Parathyroid adenoma (tissue), 2 donors: ENCODE results near the gene NAA40.

Experiments
- H2AFZ ChIP-seq: fragments of 300-600 bp; sonication (generic); one replicate; pipeline ENCODE4 v1.7.0; 2017; ENCODE audit warnings: antibody characterized with exemption, mild to moderate bottlenecking
- H3K27ac ChIP-seq: fragments of 300-600 bp; sonication (generic); one replicate; pipeline ENCODE4 v1.7.0; 2017
- H3K27me3 ChIP-seq: fragments of 300-600 bp; sonication (generic); one replicate; pipeline ENCODE4 v1.7.0; 2017; ENCODE audit warnings: low read length; ENCODE audit not compliant: control insufficient read depth, insufficient read depth
- H3K36me3 ChIP-seq: fragments of 300-600 bp; sonication (generic); one replicate; pipeline ENCODE4 v1.7.0; 2017; ENCODE audit warnings: low read length; ENCODE audit not compliant: control insufficient read depth, insufficient read depth
- H3K4me1 ChIP-seq: fragments of 300-600 bp; sonication (generic); one replicate; pipeline ENCODE4 v1.7.0; 2017; ENCODE audit warnings: control low read depth
- H3K4me2 ChIP-seq: fragments of 300-600 bp; sonication (generic); one replicate; pipeline ENCODE4 v1.7.0; 2017; ENCODE audit warnings: low read length
- H3K4me3 ChIP-seq: fragments of 300-600 bp; sonication (generic); one replicate; pipeline ENCODE4 v1.7.0; 2017; ENCODE audit warnings: low read depth, low read length
- H3K79me2 ChIP-seq: fragments of 300-600 bp; sonication (generic); one replicate; pipeline ENCODE4 v1.7.0; 2017; ENCODE audit warnings: control low read depth
- H3K9ac ChIP-seq: fragments of 300-600 bp; sonication (generic); one replicate; pipeline ENCODE4 v1.7.0; 2017; ENCODE audit warnings: mild to moderate bottlenecking
- H3K9me3 ChIP-seq: fragments of 300-600 bp; sonication (generic); one replicate; pipeline ENCODE4 v1.7.0; 2017; ENCODE audit warnings: low read length; ENCODE audit not compliant: control insufficient read depth
- TF ChIP-seq, protein P1 (sequence below): fragments of 300-600 bp; sonication (generic); IDR thresholded peaks from one replicate; pipeline ENCODE4 v1.7.0; 2017; ENCODE audit warnings: antibody characterized with exemption, mild to moderate bottlenecking
- donor health status: primary hyperparathyroidism.

The NAA40 gene

DNA sequence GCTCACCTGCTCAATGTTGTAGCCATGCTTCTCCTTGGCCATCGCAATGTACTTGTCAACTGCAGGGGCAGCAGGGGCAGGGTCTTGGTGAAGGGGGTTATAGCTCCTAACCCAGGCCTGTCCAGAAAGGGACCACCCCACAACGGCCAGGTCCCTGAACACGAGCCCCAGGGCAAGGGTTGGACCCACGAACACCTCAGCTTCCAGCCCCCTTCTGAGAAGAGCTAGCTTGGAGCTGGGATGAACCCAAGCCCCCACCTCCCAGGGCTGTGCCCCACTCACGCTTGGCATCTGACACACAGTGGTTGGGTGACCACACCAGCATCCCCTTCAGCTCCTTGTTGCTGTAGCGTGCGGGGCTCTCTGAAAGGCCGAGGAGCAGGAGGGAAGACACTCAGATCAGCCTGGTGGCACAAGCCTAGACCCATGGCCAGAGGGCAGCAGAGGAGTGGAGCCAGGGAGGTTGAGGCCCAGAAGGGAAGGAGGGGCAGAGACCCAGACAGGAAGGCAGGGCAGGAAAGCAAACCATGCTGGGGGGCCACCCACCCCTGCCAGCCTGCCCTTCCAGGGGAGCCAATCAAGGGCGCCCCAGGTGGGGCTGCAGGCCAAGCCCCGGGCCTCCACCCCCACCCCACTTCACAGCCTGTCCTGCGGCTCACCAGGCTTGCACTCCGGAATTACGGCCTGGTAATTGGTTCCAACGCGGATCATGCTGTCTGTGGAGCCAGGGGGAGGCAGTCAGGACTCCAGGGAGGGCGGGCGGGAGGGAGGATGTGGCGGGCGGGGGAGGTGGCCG is 23.7 kb upstream of the NAA40 start:
- Histone ChIP-seq H3K9ac (no peak overlapping the region), H3K79me2 (no peaks in the 10 kb centered on the region), H3K27me3 (no peaks in the 10 kb centered on the region), H3K36me3 (no peaks in the 10 kb centered on the region), H3K27ac (no peak overlapping the region), H2AFZ (no peak overlapping the region), H3K4me2 (no peak overlapping the region), H3K9me3 (no peaks in the 10 kb centered on the region), H3K4me1 (peaks cover 7% of the 10 kb centered on the region), H3K4me3 (no peak overlapping the region)
- TF ChIP-seq, protein P1, sequence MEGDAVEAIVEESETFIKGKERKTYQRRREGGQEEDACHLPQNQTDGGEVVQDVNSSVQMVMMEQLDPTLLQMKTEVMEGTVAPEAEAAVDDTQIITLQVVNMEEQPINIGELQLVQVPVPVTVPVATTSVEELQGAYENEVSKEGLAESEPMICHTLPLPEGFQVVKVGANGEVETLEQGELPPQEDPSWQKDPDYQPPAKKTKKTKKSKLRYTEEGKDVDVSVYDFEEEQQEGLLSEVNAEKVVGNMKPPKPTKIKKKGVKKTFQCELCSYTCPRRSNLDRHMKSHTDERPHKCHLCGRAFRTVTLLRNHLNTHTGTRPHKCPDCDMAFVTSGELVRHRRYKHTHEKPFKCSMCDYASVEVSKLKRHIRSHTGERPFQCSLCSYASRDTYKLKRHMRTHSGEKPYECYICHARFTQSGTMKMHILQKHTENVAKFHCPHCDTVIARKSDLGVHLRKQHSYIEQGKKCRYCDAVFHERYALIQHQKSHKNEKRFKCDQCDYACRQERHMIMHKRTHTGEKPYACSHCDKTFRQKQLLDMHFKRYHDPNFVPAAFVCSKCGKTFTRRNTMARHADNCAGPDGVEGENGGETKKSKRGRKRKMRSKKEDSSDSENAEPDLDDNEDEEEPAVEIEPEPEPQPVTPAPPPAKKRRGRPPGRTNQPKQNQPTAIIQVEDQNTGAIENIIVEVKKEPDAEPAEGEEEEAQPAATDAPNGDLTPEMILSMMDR, result no peak

- peaks cover 9% of the 10 kb centered on the region for H3K4me1 ChIP-seq
- no peak overlapping the region for H3K27ac ChIP-seq
- H3K79me2 ChIP-seq, result no peaks in the 10 kb centered on the region
- peak overlapping the region; percentile 34 for H3K4me3 ChIP-seq
- H3K36me3 ChIP-seq, result no peaks in the 10 kb centered on the region
- TF ChIP-seq, protein P1, result peak; percentile 24
- H3K9me3 ChIP-seq, result no peaks in the 10 kb centered on the region
- H3K9ac ChIP-seq, result no peak overlapping the region
- peak overlapping the region; percentile 50 for H2AFZ ChIP-seq
- no peaks in the 10 kb centered on the region for H3K27me3 ChIP-seq
- peak overlapping the region; percentile 61 for H3K4me2 ChIP-seq
Measured at GRCh38 chr11:63915961-63916836, 22.6 kb upstream of the NAA40 start.

- H3K9ac ChIP-seq, result no peak within 1 kb of the TSS
- no peaks in the 10 kb centered on the region for H3K27me3 ChIP-seq
- peaks cover 9% of the 10 kb centered on the region for H3K4me1 ChIP-seq
- H3K4me2 ChIP-seq, result peak within 1 kb of the TSS; percentile 76
- H3K27ac ChIP-seq, result peak within 1 kb of the TSS; percentile 99
- H3K36me3 ChIP-seq, result no peaks in the 10 kb centered on the region
- peak within 1 kb of the TSS; percentile 64 for H2AFZ ChIP-seq
- H3K79me2 ChIP-seq, result no peaks in the 10 kb centered on the region
- no peaks in the 10 kb centered on the region for H3K9me3 ChIP-seq
- peak within 1 kb of the TSS; percentile 34 for H3K4me3 ChIP-seq
- TF ChIP-seq, protein P1, result no peak
Measured at GRCh38 chr11:63916837-63917691, 21.7 kb upstream of the NAA40 start, which contains the start of gene RCOR2. TSS of gene RCOR2 (minus strand) at chr11:63917164. CDS start at chr11:63916456, 708 bp downstream.

GRCh38 chr11:63917692-63918506 is 20.9 kb upstream of the NAA40 start:
- Histone ChIP-seq H3K4me1 (peaks cover 9% of the 10 kb centered on the region), H2AFZ (peak overlapping the region; percentile 64), H3K4me2 (peak overlapping the region; percentile 76), H3K4me3 (peak overlapping the region; percentile 31), H3K9ac (no peak overlapping the region), H3K79me2 (no peaks in the 10 kb centered on the region), H3K27ac (peak overlapping the region; percentile 99), H3K36me3 (no peaks in the 10 kb centered on the region), H3K9me3 (no peaks in the 10 kb centered on the region), H3K27me3 (no peaks in the 10 kb centered on the region)
- TF ChIP-seq, protein P1, result no peak
